HepG2 (cell line): ENCODE measurements around the gene TBC1D14. TPM values are rescaled to one million over a fixed set of nuclear protein-coding genes. Genes with fewer than 3 reads are reported as not detected.
A peak's percentile ranks its signal among the peaks of the same experiment; 100 is the strongest.

Source experiments
- ATAC-seq: fragments of 200-7000 bp; cut with Tn5 transposase; 3 replicates; pipeline ENCODE4 v1.9.1; 2020; ENCODE audit warnings: mild to moderate bottlenecking, moderate library complexity
- BruUV-seq: library from RNA; stranded (reverse); fragments of 400-500 nt; replicated peaks from 2 replicates; lab custom pipeline; 2021; lab: Mats Ljungman, UMichigan
- CTCF ChIA-PET: fragments of 300-600 bp; formaldehyde crosslinking; extraction: SDS; loops from one replicate; lab custom pipeline; 2021; ENCODE audit warnings: low total read pairs, inconsistent platforms, low intra/inter-chr PET ratio; lab: Yijun Ruan, JAX
- POLR2A ChIA-PET: fragments of 350-600 bp; sonication (Branson Sonifier 250); formaldehyde crosslinking; loops from one replicate; lab custom pipeline; 2020; ENCODE audit warnings: antibody characterized with exemption, inconsistent platforms; lab: Yijun Ruan, JAX
- DNase-seq: peaks from one replicate; pipeline ENCODE4 v3.0.0-alpha.2; 2015; ENCODE audit warnings: low spot score
- FAIRE-seq: peaks from 3 replicates; lab custom pipeline; 2011; peaks lifted over from hg19 to GRCh38; lab: Jason Lieb, UNC
- H2AFZ ChIP-seq: one replicate; pipeline ENCODE4 v1.6.1; 2011; ENCODE audit warnings: low read length, inconsistent platforms
- H3K27ac ChIP-seq: fragments of 300-600 bp; 3 replicates; pipeline ENCODE4 v1.8.0; 2011; ENCODE audit warnings: mixed run types, mild to moderate bottlenecking, mixed read lengths, low read length, inconsistent platforms; ENCODE audit not compliant: insufficient read depth; ENCODE audit errors: extremely low read length
- H3K27me3 ChIP-seq, 2 experiments: fragments of 200-600 bp in 1 of 2; 2 replicates in 1 of 2; 3 replicates in 1 of 2; pipeline versions ENCODE4 v1.6.0 to v1.8.0; 2011; ENCODE audit warnings: low read length in 2 of 2, mild to moderate bottlenecking in 2 of 2, moderate library complexity in 2 of 2, inconsistent platforms in 1 of 2; ENCODE audit not compliant: insufficient read depth in 2 of 2, control insufficient read depth in 1 of 2
- H3K36me3 ChIP-seq, 2 experiments: fragments of 200-600 bp in 1 of 2; replicated peaks in 1 of 2; 2 replicates in 1 of 2; 3 replicates in 1 of 2; pipeline versions ENCODE4 v1.5.1 to v1.8.0; 2011; ENCODE audit warnings: low read length in 2 of 2, inconsistent platforms in 1 of 2; ENCODE audit not compliant: insufficient read depth in 2 of 2, control insufficient read depth in 1 of 2
- H3K4me1 ChIP-seq: 2 replicates; pipeline ENCODE4 v1.5.1; 2012; ENCODE audit warnings: low read length, inconsistent platforms; ENCODE audit not compliant: insufficient read depth
- H3K4me2 ChIP-seq: 2 replicates; pipeline ENCODE4 v1.6.0; 2011; ENCODE audit warnings: low read depth, low read length, inconsistent platforms
- H3K4me3 ChIP-seq, 3 experiments: fragments of 200-600 bp in 1 of 3; sonication (generic), shearing (Covaris generic) in 1 of 3; replicated peaks in 1 of 3; 2 replicates each; pipeline ENCODE4 v1.5.1; 2011 to 2016; ENCODE audit warnings: low read length in 3 of 3, inconsistent platforms in 2 of 3, low read depth in 2 of 3, mild to moderate bottlenecking in 2 of 3, control low read depth in 1 of 3, mixed read lengths in 1 of 3; ENCODE audit not compliant: insufficient read depth in 1 of 3
- H3K79me2 ChIP-seq: one replicate; pipeline ENCODE4 v1.6.1; 2011; ENCODE audit warnings: low read length, inconsistent platforms; ENCODE audit not compliant: insufficient read depth
- H3K9ac ChIP-seq: 2 replicates; pipeline ENCODE4 v1.6.0; 2011; ENCODE audit warnings: mild to moderate bottlenecking, low read depth, low read length, inconsistent platforms; ENCODE audit not compliant: insufficient read depth
- H3K9me3 ChIP-seq: 2 replicates; pipeline ENCODE4 v1.5.1; 2012; ENCODE audit warnings: mild to moderate bottlenecking, low read length
- H4K20me1 ChIP-seq: 2 replicates; pipeline ENCODE4 v1.6.0; 2011; ENCODE audit warnings: inconsistent platforms, mild to moderate bottlenecking, low read length, moderate library complexity; ENCODE audit not compliant: insufficient read depth
- GPN1 ChIP-seq: sonication (generic); formaldehyde crosslinking; IDR thresholded peaks from 2 replicates; pipeline ENCODE4 v1.5.1; 2020; ENCODE audit warnings: missing genetic modification reagents, borderline replicate concordance
- RBM22 ChIP-seq: fragments of 200-400 bp; formaldehyde crosslinking; optimal IDR thresholded peaks from 2 replicates; pipeline ENCODE3; 2017; ENCODE audit warnings: mild to moderate bottlenecking, low read length, moderate library complexity
- ZNF326 ChIP-seq: sonication (generic); formaldehyde crosslinking; IDR thresholded peaks from 2 replicates; pipeline ENCODE4 v1.4.0; 2020; ENCODE audit warnings: missing genetic modification reagents, borderline replicate concordance
- ZNF788 ChIP-seq: sonication (generic); formaldehyde crosslinking; IDR thresholded peaks from 2 replicates; pipeline ENCODE4 v1.5.0; 2020; ENCODE audit warnings: mild to moderate bottlenecking, missing genetic modification reagents, borderline replicate concordance
- WGBS: methylation state at CpG from one replicate; pipeline ENCODE4 v1.1.6; 2017; ENCODE audit warnings: low lambda C conversion rate; 5-methylcytosine and 5-hydroxymethylcytosine counted together
- in situ Hi-C: cut with HindIII; loops from 2 replicates; pipeline ENCODE4 v1.10.0; 2017; ENCODE audit warnings: low pct_unique_long_range_greater_than_20kb; ENCODE audit not compliant: extremely low pct_ligation_motif_present
- intact Hi-C: fragments of 100-400 bp; cut with micrococcal nuclease; formaldehyde crosslinking; loops from one replicate; pipeline ENCODE4 v1.10.0; 2022; ENCODE audit not compliant: unreplicated experiment
- polyA plus RNA-seq, 8 experiments: library from polyadenylated mRNA; depleted of rRNA in 3 of 8; stranded (reverse) in 7 of 8; unstranded in 1 of 8; fragments of >200 nt; fragmentation: Illumina TruSeq in 4 of 8; extraction: Trizol in 4 of 8; gene quantifications; 2 replicates each; pipeline versions ENCODE4 v1.2.1 to v1.2.3, GENCODE V29; 2011 to 2016; ENCODE audit warnings: low read depth in 4 of 8, missing spikeins in 1 of 8, mixed read lengths in 1 of 8; ENCODE audit not compliant: insufficient read depth in 1 of 8
- total RNA-seq, 5 experiments: library from RNA; depleted of rRNA; stranded (reverse); fragments of >200 nt; fragmentation: Illumina TruSeq; extraction: Trizol; gene quantifications; 2 replicates each; pipeline ENCODE4 v1.2.3, GENCODE V29; 2016; ENCODE audit warnings: low read depth in 1 of 5

The TBC1D14 gene
- total and polyA plus RNA-seq, 2 of the 13 experiments (the other 11 are each of a cell fraction or from before 2014, with no cell fraction given) = 29.5 to 46.5 TPM

GRCh38 chr4:7009564-7009963 lies 99.9 kb downstream of the TBC1D14 start:
- H3K4me2 ChIP-seq = no peak overlapping the region
- 95% methylated on average over 5 of the region's 5 CpGs for WGBS
- no peak for FAIRE-seq
- no peak for DNase-seq
- no peak overlapping the region for H2AFZ ChIP-seq
- no peak overlapping the region for H3K9ac ChIP-seq
- no TSS peak for BruUV-seq
- POLR2A ChIA-PET = no interaction called here
- peaks cover 13 to 69% of the 10 kb centered on the region in 2 experiments for H3K36me3 ChIP-seq
- no peaks in the 10 kb centered on the region for H3K79me2 ChIP-seq
- no peaks in the 10 kb centered on the region for H3K9me3 ChIP-seq
- H4K20me1 ChIP-seq = peaks cover 6% of the 10 kb centered on the region; the same call in 1 of the 2 replicates
- in situ Hi-C loops = no loop called here
- ATAC-seq = no peak
- no peak for TF ChIP-seq ZNF788 (CRISPR knock-in tag)
- TF ChIP-seq, all 625 proteins: peak for 0
- Histone ChIP-seq H3K4me1 (peaks cover 21% of the 10 kb centered on the region), H3K27ac (no peak overlapping the region), H3K27me3 (no peaks in the 10 kb centered on the region), H3K4me3 (no peak overlapping the region)
- CTCF ChIA-PET = no interaction called here
- intact Hi-C loops = no loop called here

GRCh38 chr4:7013175-7013574 lies 103.5 kb downstream of the TBC1D14 start:
- intact Hi-C loops = no loop called here
- WGBS = 96% methylated on average over 10 of the region's 11 CpGs
- 0 out of 2 replicates have a peak, but pooled peaks cover under 1% of the 10 kb centered on the region for H3K4me1 ChIP-seq
- H3K4me3 ChIP-seq = no peak overlapping the region
- TF ChIP-seq RBM22 (peak; percentile 31), GPN1 (CRISPR knock-in tag) (no peak), ZNF326 (no peak)
- TF ChIP-seq, all 625 proteins: peak for 1
- Histone ChIP-seq H3K9me3 (no peaks in the 10 kb centered on the region), H4K20me1 (no peaks in the 10 kb centered on the region), H3K9ac (no peak overlapping the region), H2AFZ (no peak overlapping the region), H3K79me2 (no peaks in the 10 kb centered on the region), H3K27me3 (no peaks in the 10 kb centered on the region), H3K36me3 (peaks cover 23 to 86% of the 10 kb centered on the region in 2 experiments), H3K4me2 (no peak overlapping the region), H3K27ac (no peak overlapping the region)
- no TSS peak for BruUV-seq
- ATAC-seq = no peak
- no peak for FAIRE-seq
- in situ Hi-C loops = no loop called here
- no peak for DNase-seq
- CTCF ChIA-PET = no interaction called here
- POLR2A ChIA-PET = no interaction called here
